Activated CD4-positive, CD25-positive, alpha-beta regulatory T cell treated with anti-CD3 and anti-CD28 coated beads, Interleukin-2, amount 50 U/mL, for 16 hours (primary cell): ENCODE measurements around the gene KRTAP9-4.
"Not testable (repeated sequence)": the region's sequence is repeated elsewhere in the genome, so short reads cannot be mapped to it uniquely, and the experiment has no call there.

Experiments
- DNase-seq: peaks from one replicate; pipeline ENCODE4 v3.0.0-alpha.2; 2020; ENCODE audit warnings: low read depth, low spot score

KRTAP9-4 gene

GRCh38 chr17:41264599-41264998, 15.1 kb downstream of the KRTAP9-4 start:
- no peak for DNase-seq

- no peak for DNase-seq
These were observed 15.6 kb downstream of the KRTAP9-4 start, which contains the start of gene KRTAP9-6 for GRCh38 chr17:41265078-41265477. KRTAP9-6 (plus strand) TSS chr17:41265378; CDS start chr17:41265378, 0 bp downstream.

- no peak for DNase-seq
These were observed 18.2 kb downstream of the KRTAP9-4 start for GRCh38 chr17:41267711-41268110.

GRCh38 chr17:41271323-41271722, 21.8 kb downstream of the KRTAP9-4 start:
- not testable (repeated sequence) for DNase-seq

- no peak for DNase-seq
These were observed 22.4 kb downstream of the KRTAP9-4 start for GRCh38 chr17:41271858-41272257.

- DNase-seq: not testable (repeated sequence)
These were observed 26.2 kb downstream of the KRTAP9-4 start, which contains the start of gene KRTAP9-7 for GRCh38 chr17:41275648-41276190. KRTAP9-7 (plus strand) TSS chr17:41275698; CDS start chr17:41275698, 0 bp downstream.

- DNase-seq: no peak
These were observed 28.9 kb downstream of the KRTAP9-4 start for GRCh38 chr17:41278176-41278955.

- DNase-seq: no peak
These were observed 34.6 kb downstream of the KRTAP9-4 start for GRCh38 chr17:41284043-41284442.

- no peak for DNase-seq
These were observed 35.1 kb downstream of the KRTAP9-4 start for GRCh38 chr17:41284546-41284945.

GRCh38 chr17:41287050-41287449, 37.6 kb downstream of the KRTAP9-4 start:
- no peak for DNase-seq

GRCh38 chr17:41294016-41294415, 44.5 kb downstream of the KRTAP9-4 start:
- DNase-seq: no peak

GRCh38 chr17:41296846-41297245, 47.4 kb downstream of the KRTAP9-4 start:
- no peak for DNase-seq

- DNase-seq: no peak
These were observed 49.1 kb downstream of the KRTAP9-4 start for GRCh38 chr17:41298458-41299135.
